ENCODE results near the gene TMEM258. TPM values are rescaled to one million over a fixed set of nuclear protein-coding genes. Genes with fewer than 3 reads are reported as not detected.

TMEM258 gene
- total and polyA plus RNA-seq, 3 experiments from 2014 or later: 148 to 258 (median 152) TPM

- CTCF ChIA-PET: interaction anchor here (1.6 kb wide), 1 partner anchor 14 kb away, joined by 8 read pairs; the partner anchor contains the start of gene FADS1
- peaks cover 27% of the 10 kb centered on the region for H3K4me1 ChIP-seq (ENCODE audit: insufficient read depth, low read length)
- no peak for DNase-seq
Observed at GRCh38 chr11:61829806-61830205, 37.4 kb upstream of the TMEM258 start.

GRCh38 chr11:61828629-61829407 lies 36.4 kb upstream of the TMEM258 start:
- CTCF ChIA-PET: interaction anchor here (0.9 to 1.6 kb wide), 4 partner anchors 13 to 32 kb away, joined by 3 to 8 read pairs (median 4); partner anchors contain the start of gene FADS1
- H3K27ac Mint-ChIP-seq: peak overlapping the region in 2 of 8 donors; percentile 58 to 90

More at GRCh38 chr11:61829806-61830205, 37.4 kb upstream of the TMEM258 start:
- H3K27ac ChIP-seq (ENCODE audit: low read depth, low read length): no peak overlapping the region
- H3K36me3 ChIP-seq (ENCODE audit: insufficient read depth, low read length): no peaks in the 10 kb centered on the region
- H3K4me1 Mint-ChIP-seq: peaks cover 19 to 66% (median 42%) of the 10 kb centered on the region in 3 donors
- no peaks in the 10 kb centered on the region for H3K36me3 Mint-ChIP-seq
- no peaks in the 10 kb centered on the region for H3K9me3 Mint-ChIP-seq
- H3K9me3 ChIP-seq (ENCODE audit: low read length): no peaks in the 10 kb centered on the region
- peak overlapping the region in 6 of 7 donors; percentile 38 to 92 (median 80) for H3K4me3 Mint-ChIP-seq
- H3K27me3 ChIP-seq (ENCODE audit: insufficient read depth, low read length, poor library complexity, severe bottlenecking): no peaks in the 10 kb centered on the region
- H3K27me3 Mint-ChIP-seq: peaks cover 33 to 54% of the 10 kb centered on the region in 2 donors
- H3K4me3 ChIP-seq (ENCODE audit: low read length): no peak overlapping the region
- H3K27ac Mint-ChIP-seq: peak overlapping the region in 2 of 8 donors; percentile 80 to 88
- POLR2A ChIA-PET: no interaction called here

GRCh38 chr11:61828379-61828628 lies 35.9 kb upstream of the TMEM258 start:
- no peaks in the 10 kb centered on the region for H3K36me3 ChIP-seq (ENCODE audit: insufficient read depth, low read length)
- CTCF ChIA-PET: interaction anchor here (1.1 kb wide), 2 partner anchors 26 to 31 kb away, joined by 3 to 4 read pairs; no protein-coding TSS in a partner anchor
- Mint-ChIP-seq H3K9me3 (no peaks in the 10 kb centered on the region), H3K4me3 (peak overlapping the region; percentile 70 to 92 (median 85)), H3K4me1 (peaks cover 7 to 52% (median 27%) of the 10 kb centered on the region in 3 donors), H3K36me3 (no peaks in the 10 kb centered on the region), H3K27ac (peak overlapping the region in 2 of 8 donors; percentile 58 to 90), H3K27me3 (peaks cover 33 to 55% of the 10 kb centered on the region in 2 donors)
- H3K4me1 ChIP-seq (ENCODE audit: insufficient read depth, low read length): peaks cover 12% of the 10 kb centered on the region
- peak in 1 of 5 donors; percentile 16 for DNase-seq
- H3K27me3 ChIP-seq (ENCODE audit: insufficient read depth, low read length, poor library complexity, severe bottlenecking): no peaks in the 10 kb centered on the region
- POLR2A ChIA-PET: no interaction called here
- H3K27ac ChIP-seq (ENCODE audit: low read depth, low read length): no peak overlapping the region
- peak overlapping the region; percentile 64 for H3K4me3 ChIP-seq (ENCODE audit: low read length)
- no peaks in the 10 kb centered on the region for H3K9me3 ChIP-seq (ENCODE audit: low read length)

More at GRCh38 chr11:61828629-61829407, 36.4 kb upstream of the TMEM258 start:
- Histone ChIP-seq H3K36me3 (ENCODE audit: insufficient read depth, low read length) (no peaks in the 10 kb centered on the region), H3K4me3 (ENCODE audit: low read length) (peak overlapping the region; percentile 64), H3K4me1 (ENCODE audit: insufficient read depth, low read length) (peaks cover 17% of the 10 kb centered on the region), H3K27me3 (ENCODE audit: insufficient read depth, low read length, poor library complexity, severe bottlenecking) (no peaks in the 10 kb centered on the region), H3K9me3 (ENCODE audit: low read length) (no peaks in the 10 kb centered on the region), H3K27ac (ENCODE audit: low read depth, low read length) (no peak overlapping the region)
- Mint-ChIP-seq H3K9me3 (no peaks in the 10 kb centered on the region), H3K36me3 (no peaks in the 10 kb centered on the region), H3K4me1 (peaks cover 10 to 57% (median 32%) of the 10 kb centered on the region in 3 donors), H3K4me3 (peak overlapping the region; percentile 70 to 92 (median 85)), H3K27me3 (peaks cover 33 to 58% of the 10 kb centered on the region in 2 donors)
- peak in 1 of 5 donors; percentile 30 for DNase-seq
- POLR2A ChIA-PET: no interaction called here

GRCh38 chr11:61827571-61828378 lies 35.4 kb upstream of the TMEM258 start, which contains the start of gene FADS2:
FADS2 (plus strand) TSS chr11:61828300; CDS start chr11:61828391, 91 bp downstream.
- Histone ChIP-seq H3K36me3 (ENCODE audit: insufficient read depth, low read length) (no peaks in the 10 kb centered on the region), H3K4me1 (ENCODE audit: insufficient read depth, low read length) (peaks cover 11% of the 10 kb centered on the region), H3K9me3 (ENCODE audit: low read length) (no peaks in the 10 kb centered on the region), H3K27ac (ENCODE audit: low read depth, low read length) (no peak within 1 kb of the TSS), H3K4me3 (ENCODE audit: low read length) (peak within 1 kb of the TSS; percentile 64), H3K27me3 (ENCODE audit: insufficient read depth, low read length, poor library complexity, severe bottlenecking) (no peaks in the 10 kb centered on the region)
- ChIA-PET POLR2A (interaction anchor here (0.6 kb wide), 1 partner anchor 140 kb away, joined by 3 read pairs; the partner anchor contains the start of gene FTH1), CTCF (interaction anchor here (1.0 kb wide), 1 partner anchor 12 kb away, joined by 3 read pairs; no protein-coding TSS in a partner anchor)
- peak; percentile 46 to 70 (median 55) for DNase-seq
- Mint-ChIP-seq H3K4me1 (peaks cover 7 to 47% (median 26%) of the 10 kb centered on the region in 3 donors), H3K4me3 (peak within 1 kb of the TSS; percentile 76 to 92 (median 85)), H3K9me3 (no peaks in the 10 kb centered on the region), H3K27ac (peak within 1 kb of the TSS in 5 of 8 donors; percentile 47 to 90 (median 58)), H3K36me3 (no peaks in the 10 kb centered on the region), H3K27me3 (peaks cover 33 to 55% of the 10 kb centered on the region in 2 donors)

- no peak overlapping the region for H3K27ac ChIP-seq (ENCODE audit: low read depth, low read length)
- no peaks in the 10 kb centered on the region for H3K36me3 ChIP-seq (ENCODE audit: insufficient read depth, low read length)
- H3K4me3 ChIP-seq (ENCODE audit: low read length): peak overlapping the region; percentile 28
- Mint-ChIP-seq H3K4me3 (peak overlapping the region; percentile 70 to 92 (median 81)), H3K27ac (peak overlapping the region in 3 of 8 donors; percentile 56 to 90 (median 86)), H3K4me1 (peaks cover 7 to 42% (median 26%) of the 10 kb centered on the region in 3 donors), H3K36me3 (no peaks in the 10 kb centered on the region), H3K27me3 (peaks cover 34 to 55% of the 10 kb centered on the region in 2 donors), H3K9me3 (no peaks in the 10 kb centered on the region)
- CTCF ChIA-PET: interaction anchor here (1.0 kb wide), 1 partner anchor 12 kb away, joined by 3 read pairs; no protein-coding TSS in a partner anchor
- no peaks in the 10 kb centered on the region for H3K27me3 ChIP-seq (ENCODE audit: insufficient read depth, low read length, poor library complexity, severe bottlenecking)
- POLR2A ChIA-PET: no interaction called here
- peaks cover 11% of the 10 kb centered on the region for H3K4me1 ChIP-seq (ENCODE audit: insufficient read depth, low read length)
- H3K9me3 ChIP-seq (ENCODE audit: low read length): no peaks in the 10 kb centered on the region
- no peak for DNase-seq
Observed at GRCh38 chr11:61826930-61827570, 34.7 kb upstream of the TMEM258 start.

GRCh38 chr11:61820174-61820573 lies 27.8 kb upstream of the TMEM258 start:
- Mint-ChIP-seq H3K9me3 (no peaks in the 10 kb centered on the region), H3K4me1 (peaks cover 7 to 19% (median 10%) of the 10 kb centered on the region in 3 donors), H3K36me3 (no peaks in the 10 kb centered on the region), H3K27me3 (peaks cover 20 to 26% of the 10 kb centered on the region in 2 donors), H3K27ac (no peak overlapping the region), H3K4me3 (no peak overlapping the region)
- Histone ChIP-seq H3K4me3 (ENCODE audit: low read length) (no peak overlapping the region), H3K9me3 (ENCODE audit: low read length) (no peaks in the 10 kb centered on the region), H3K36me3 (ENCODE audit: insufficient read depth, low read length) (no peaks in the 10 kb centered on the region), H3K27me3 (ENCODE audit: insufficient read depth, low read length, poor library complexity, severe bottlenecking) (peaks cover 3% of the 10 kb centered on the region), H3K27ac (ENCODE audit: low read depth, low read length) (no peak overlapping the region), H3K4me1 (ENCODE audit: insufficient read depth, low read length) (peaks cover 5% of the 10 kb centered on the region)
- no peak for DNase-seq
- CTCF ChIA-PET: no interaction called here
- POLR2A ChIA-PET: no interaction called here

GRCh38 chr11:61817471-61818202 lies 25.2 kb upstream of the TMEM258 start:
- DNase-seq: no peak
- no peaks in the 10 kb centered on the region for H3K36me3 Mint-ChIP-seq
- Histone ChIP-seq H3K27me3 (ENCODE audit: insufficient read depth, low read length, poor library complexity, severe bottlenecking) (peaks cover 3% of the 10 kb centered on the region), H3K4me3 (ENCODE audit: low read length) (no peak overlapping the region), H3K4me1 (ENCODE audit: insufficient read depth, low read length) (peaks cover 10% of the 10 kb centered on the region), H3K27ac (ENCODE audit: low read depth, low read length) (peak overlapping the region; percentile 57), H3K9me3 (ENCODE audit: low read length) (no peaks in the 10 kb centered on the region), H3K36me3 (ENCODE audit: insufficient read depth, low read length) (no peaks in the 10 kb centered on the region)
- H3K4me3 Mint-ChIP-seq: peak overlapping the region; percentile 67 to 97 (median 79)
- no peaks in the 10 kb centered on the region for H3K9me3 Mint-ChIP-seq
- peaks cover 11 to 25% (median 16%) of the 10 kb centered on the region in 3 donors for H3K4me1 Mint-ChIP-seq
- ChIA-PET CTCF (interaction anchor here (0.7 to 3.8 kb wide), 7 partner anchors 12 to 131 kb away, joined by 3 to 31 read pairs (median 4); no protein-coding TSS in a partner anchor), POLR2A (no interaction called here)
- peaks cover 29 to 33% of the 10 kb centered on the region in 2 donors for H3K27me3 Mint-ChIP-seq
- peak overlapping the region in 3 of 8 donors; percentile 4 to 63 (median 35) for H3K27ac Mint-ChIP-seq
